ENCODE data around the gene CIB1.
A peak's percentile ranks its signal among the peaks of the same experiment; 100 is the strongest.

DNA sequence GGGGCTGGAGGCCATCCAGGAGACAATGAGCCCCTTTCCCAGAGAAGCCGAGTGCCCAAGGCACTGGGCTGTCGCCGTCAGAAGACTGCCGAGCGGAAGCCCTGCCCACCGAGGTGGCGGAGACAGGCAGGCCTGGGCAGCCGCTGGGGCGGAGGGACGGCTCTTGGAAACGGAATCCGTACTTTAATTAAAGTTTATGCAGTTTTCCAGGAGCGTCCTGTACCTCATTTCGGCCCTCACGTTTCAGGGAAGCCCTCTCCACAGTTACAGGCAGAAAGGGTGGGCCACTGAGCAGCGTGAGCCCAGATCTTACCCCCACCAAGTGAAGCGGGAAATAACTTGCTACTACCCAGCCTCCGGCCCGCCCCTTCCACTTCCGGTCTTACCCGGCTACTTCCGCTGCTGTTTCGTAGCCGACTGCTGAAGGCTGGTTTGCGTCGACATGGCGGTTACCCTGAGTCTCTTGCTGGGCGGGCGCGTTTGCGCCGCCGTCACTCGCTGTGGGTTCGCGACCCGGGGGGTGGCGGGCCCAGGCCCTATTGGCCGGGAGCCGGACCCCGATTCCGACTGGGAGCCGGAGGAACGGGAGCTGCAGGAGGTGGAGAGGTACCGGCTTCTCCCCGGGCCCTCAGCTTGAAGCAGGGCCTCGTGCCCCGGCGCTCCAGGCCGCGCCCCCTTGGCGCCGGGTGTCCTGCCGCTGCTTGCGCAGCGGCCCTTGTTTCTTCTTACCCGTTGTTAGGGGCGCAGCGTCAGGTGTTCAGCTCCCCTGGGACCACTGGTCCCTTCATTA, 31.7 kb upstream of the CIB1 start, which contains the start of gene NGRN:
- no peak for TF ChIP-seq CTCF (IDR thresholded peaks at IDR 0.05)
- TF ChIP-seq POLR2A (IDR thresholded peaks at IDR 0.05): peak in 1 of 2 donors; percentile 88

Data from vagina (tissue), 2 donors.